ENCODE measurements around the gene CCDC71. TPM values are rescaled to one million over a fixed set of nuclear protein-coding genes. Genes with fewer than 3 reads are reported as not detected.

The CCDC71 gene
- total RNA-seq, 2 donors from 2014 or later: 12.3 to 15.3 TPM

DNA sequence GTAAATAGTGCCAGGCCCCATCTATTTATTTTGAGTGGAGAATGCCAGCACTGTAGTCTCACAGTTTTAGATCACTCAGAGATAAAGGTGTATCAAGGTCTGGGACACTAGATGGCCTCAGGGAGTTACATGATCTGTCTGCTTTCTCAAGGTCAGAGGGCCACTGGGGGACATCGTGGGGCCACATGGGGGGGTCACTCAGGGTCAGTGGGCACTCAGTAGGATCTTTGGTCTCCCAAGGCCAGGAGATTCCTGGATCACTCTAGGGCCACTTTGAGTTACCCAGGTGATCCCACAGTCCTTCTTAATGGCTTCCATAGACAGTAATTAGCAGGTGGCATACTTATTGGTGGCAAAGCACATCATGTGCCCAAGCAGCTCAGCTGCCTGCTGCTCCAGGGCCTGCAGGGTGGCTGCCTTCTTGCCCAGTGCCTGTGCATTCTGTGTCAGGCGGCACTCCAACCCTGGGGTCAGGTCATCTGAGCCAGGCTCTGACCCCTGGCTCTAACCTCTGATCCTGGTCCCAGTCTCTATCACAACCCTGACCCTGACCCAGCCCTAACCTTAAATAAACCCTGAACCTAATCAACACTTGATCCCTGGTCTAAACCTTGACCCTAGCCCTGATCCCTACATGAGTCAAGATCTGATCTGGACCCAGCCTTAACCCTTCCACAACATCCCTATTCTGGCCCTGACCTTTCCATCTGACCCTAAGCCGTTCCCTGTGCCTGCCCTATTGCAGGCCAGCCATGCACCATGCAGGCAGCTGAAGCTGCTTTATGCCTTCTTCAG, 31.5 kb downstream of the CCDC71 start:
- intact Hi-C loops (cut with DNase I): no loop called here
- ATAC-seq (no peak), DNase-seq (no peak)

DNA sequence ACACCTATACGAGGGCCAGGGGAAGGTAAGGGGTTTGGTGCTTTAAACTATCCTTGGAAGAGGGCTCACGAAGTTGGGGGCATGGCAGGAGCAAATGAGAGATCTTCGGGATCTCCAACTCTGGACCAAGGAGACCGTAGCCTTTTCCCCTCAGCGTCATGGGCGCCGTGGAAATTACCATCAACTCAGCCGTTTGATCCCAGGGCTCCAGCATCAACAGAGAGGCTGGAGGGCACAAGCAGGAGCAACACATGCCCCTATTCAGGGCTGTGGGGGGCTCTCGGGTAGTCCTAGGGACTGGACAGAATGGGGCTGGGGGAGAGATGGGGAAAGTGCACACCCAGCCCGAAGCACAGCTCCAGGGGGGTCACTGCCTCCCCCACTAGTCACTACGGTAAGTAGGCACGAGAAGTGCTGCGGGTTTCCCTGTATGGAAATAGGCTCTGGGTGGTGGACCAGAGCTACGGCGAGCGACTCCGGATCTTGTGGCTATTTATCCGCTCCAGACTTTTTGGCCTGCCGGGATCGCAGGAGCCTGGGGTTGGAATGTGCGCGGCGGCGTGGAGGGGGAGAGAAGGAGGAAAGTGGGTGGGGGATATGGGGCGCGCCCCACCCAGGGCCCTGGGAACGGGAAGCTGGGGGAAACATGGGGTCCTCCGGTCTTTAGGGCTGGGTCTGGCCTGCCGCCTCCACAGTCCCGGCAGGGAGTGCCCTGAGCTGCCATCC, 32.7 kb downstream of the CCDC71 start:
- ATAC-seq (peak; percentile 87 to 89), DNase-seq (peak; percentile 89)
- intact Hi-C loops (cut with DNase I): loop anchor here in 1 of 2 donors (1.0 kb wide), 1 partner anchor 39 kb away; the partner anchor contains the start of gene QRICH1

DNA sequence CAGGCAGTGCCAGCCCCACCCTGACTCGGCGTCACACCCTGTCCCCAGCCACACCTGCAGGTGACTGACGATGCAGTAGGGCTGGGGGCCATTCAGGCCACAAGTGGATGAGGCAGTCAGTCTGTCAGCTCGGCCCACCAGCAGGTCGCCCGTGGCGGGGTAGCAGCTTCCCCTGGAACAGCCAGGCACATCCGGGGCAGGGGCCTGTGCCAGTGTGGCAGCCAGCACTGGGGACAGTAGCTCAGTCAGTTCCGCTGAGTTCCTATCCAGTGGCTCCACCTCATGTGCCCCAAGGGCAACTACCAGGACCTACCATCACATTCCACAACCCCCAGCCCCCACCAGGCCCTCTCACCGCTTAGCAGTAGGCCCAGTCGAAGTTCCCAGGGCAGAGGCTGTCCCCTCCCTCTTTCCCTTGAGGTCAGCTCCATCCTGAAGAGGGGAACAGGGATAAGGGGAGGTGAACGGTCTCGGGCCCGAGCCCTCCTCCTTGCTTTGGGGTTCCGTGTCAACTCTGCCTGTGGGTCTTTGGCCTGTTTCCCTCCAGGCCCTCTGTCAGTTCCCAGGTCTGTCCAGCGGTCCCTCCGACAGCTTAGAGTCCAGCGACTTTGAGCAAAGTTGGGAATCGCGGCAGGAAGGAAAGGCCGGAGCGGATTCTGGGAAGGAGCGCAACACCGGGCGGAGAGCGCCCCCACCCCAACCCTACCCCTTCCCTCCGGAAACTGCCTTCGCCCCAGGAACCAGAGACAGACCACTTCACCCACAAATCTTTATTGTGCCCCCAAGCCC, 33.5 kb downstream of the CCDC71 start, which contains the start of gene LAMB2:
Gene LAMB2 (minus strand): TSS at position 614 of the 789 bp plus-strand sequence. CDS start 183 bp downstream, at position 431.
- ATAC-seq (peak; percentile 84 to 88), DNase-seq (peak; percentile 81)
- intact Hi-C loops (cut with DNase I): loop anchor here in 1 of 2 donors (1.0 kb wide), 1 partner anchor 38 kb away; the partner anchor contains the start of gene QRICH1

DNA sequence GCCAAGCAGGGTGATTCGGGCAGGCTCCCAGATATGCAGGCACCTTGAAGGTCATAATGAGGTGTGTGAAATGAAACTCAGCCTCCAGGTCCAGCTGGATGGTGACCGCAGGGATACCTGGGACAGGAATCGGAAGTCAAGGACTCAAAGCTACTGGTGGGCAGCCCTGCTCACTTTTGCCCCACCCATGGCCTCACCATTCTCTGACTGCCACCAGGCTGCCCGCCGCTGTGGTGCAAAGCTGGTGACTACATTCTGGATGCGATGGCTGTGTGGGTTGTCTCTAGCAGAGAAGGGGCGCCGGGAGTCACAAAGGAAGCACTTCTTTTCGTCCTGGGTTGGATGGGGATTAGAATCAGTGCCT, 34.1 kb downstream of the CCDC71 start:
- DNase-seq: no peak
- intact Hi-C loops (cut with DNase I): no loop called here
- no peak for ATAC-seq

DNA sequence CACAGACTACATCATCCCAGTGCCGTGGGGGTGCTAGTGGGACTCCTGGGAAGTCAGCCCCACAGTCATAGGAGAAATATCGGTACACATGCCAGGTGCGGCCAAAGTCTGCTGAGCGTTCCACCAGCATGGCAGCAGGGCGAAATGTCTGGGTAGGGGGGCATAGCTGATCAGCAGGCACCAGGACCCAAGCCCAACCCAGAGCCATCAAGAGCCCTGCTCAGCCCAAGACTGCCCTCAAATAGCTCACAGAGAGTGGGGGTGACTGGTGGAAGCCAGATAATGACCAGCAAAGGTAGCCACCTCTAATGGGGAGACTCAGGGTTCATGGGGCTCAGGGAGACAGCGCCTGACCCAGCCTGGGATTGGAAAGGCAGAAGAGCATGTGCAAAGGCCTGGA, 34.6 kb downstream of the CCDC71 start:
- ATAC-seq (no peak), DNase-seq (no peak)
- intact Hi-C loops (cut with DNase I): no loop called here

DNA sequence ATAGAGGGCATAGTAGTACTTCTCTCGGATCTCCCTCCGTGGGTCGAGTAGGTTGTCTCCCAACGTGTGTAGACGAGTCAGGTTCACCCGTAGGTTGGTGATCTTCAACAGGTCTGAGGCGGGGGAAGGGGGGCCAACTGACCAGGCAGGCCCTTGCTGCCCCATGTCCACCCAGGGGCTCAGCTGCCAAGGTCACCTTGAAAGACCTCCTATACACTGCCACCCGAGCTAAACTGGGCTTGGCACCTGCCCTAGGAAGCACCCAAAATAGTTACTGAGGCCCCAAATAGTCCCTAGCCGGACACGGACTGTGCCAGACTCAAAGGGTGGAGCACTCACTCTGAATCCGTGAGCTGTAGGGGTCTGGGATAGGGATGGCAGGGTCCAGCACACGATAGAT, 35.1 kb downstream of the CCDC71 start:
- intact Hi-C loops (cut with DNase I): no loop called here
- DNase-seq: no peak
- no peak for ATAC-seq

DNA sequence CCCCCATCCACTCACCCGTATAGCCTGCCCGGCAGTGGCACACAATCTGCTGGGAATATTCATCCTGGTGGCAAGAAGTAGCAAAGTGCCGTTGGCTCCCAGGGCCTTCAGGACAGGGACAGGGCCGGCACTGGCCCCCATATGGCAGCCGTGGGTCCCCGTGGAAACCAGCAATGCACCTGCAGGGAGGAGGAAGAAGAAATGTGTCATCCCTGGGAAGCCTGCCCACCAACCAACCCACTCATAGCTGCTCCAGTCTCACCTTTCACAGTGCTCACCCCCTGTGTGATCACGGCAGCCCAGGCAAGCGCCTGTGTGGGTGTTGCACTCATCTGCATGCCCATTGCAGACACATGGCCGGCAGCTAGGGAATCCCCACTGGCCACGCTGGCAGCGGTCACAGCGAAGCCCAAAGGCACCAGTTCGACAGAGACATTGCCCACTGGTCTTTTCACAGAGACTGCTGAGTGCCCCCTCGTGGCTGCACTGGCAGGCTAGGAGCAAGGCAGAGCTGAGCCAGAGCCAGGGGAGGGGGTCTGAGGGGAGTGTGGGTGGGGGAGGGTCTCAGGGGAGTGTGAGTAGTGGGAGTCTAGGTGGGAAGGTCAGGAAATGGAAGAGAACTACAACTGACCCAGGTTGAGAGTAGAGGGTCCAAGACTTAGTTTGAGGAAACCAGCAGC, 41.0 kb downstream of the CCDC71 start:
- DNase-seq (no peak), ATAC-seq (no peak)
- intact Hi-C loops (cut with DNase I): no loop called here

DNA sequence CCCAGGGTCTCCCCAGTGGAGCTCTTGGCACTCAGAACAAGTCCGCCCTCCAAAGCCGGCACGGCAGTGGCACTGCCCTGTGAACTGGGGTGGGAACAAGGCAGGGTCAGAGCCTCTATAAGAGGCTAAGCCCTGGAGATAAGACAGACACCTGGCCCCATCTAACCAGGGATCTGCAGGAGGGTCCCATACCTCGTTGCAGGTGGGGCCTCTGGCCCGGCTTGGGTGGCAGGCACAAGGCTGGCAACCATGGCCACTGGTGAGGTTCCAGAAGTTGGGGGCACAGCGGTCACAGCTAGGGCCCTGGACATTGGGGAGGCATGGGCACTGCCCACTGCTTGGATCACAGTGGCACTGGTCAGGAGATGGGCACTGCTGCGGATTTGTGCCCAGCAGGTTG, 41.9 kb downstream of the CCDC71 start:
- DNase-seq (no peak), ATAC-seq (no peak)
- intact Hi-C loops (cut with DNase I): no loop called here

DNA sequence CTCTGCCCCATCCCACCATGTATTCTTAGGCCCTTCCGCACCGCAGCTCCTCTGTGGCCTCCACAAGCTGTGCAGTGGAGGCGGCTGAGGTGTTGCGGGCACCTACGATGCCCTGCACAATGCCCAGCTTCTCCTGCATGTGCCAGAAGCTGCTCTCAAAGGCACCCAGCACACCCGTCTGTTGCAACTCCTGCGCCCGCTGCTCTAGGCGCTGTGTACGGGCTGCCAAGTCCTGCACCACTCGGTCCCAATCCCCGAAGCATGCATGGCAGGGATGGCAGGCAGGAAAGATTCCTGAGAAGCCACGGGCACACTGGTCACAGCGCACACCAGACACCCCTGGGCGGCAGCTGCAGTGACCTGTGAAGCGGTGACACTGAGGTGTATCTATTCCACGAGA, 42.4 kb downstream of the CCDC71 start:
- DNase-seq (no peak), ATAC-seq (no peak)
- intact Hi-C loops (cut with DNase I): no loop called here

DNA sequence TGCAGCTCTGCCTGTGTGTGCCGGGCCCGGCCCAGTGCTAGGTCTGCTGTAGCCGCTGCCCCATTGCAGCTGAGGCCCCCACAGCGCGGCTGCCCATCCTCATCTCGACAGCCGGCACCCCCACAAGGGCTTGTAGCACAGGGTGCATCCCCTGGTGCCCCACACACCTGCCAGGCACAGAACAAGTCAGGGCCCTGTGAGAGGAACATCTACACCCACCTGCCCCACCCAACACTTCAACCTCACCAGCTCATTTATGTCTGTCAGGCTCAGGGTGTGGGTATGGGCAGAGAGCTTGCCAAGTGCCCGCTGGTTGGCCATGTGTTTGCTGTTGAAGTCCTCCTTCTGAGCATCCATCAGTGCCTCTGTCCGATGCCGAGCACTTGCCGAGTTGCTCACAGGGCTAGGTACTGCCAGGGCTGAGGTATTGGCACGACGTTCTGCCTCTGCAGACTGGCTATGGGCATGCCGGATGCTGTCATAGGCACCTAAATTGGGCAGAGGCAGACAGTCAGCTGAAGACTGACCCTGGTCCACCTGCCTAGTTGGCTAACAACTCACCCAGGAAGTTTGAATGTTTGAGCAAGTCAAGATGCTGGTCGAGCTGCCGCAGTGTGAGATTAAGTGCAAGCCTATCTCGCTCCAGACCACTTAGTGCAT, 43.1 kb downstream of the CCDC71 start:
- no peak for DNase-seq
- intact Hi-C loops (cut with DNase I): no loop called here
- no peak for ATAC-seq

DNA sequence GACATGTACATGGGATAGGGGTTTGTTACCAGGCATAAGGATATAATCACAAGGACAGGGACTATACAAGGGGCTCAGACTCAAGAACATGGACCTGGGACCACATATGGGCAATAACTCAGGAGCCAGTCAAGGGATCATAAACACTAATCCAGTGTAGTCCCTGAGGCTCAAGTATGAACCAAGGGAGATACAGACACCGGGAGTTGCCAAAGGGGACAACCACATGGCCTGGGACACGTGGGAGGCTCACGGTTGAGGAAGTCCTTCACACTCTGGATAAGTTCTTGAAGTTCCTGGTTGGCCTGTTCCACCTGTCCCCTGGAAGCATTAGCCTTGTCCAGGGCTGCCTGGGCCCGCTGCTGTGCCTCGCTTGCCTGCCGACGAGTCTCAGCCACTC, 43.7 kb downstream of the CCDC71 start:
- DNase-seq (no peak), ATAC-seq (no peak)
- intact Hi-C loops (cut with DNase I): no loop called here

DNA sequence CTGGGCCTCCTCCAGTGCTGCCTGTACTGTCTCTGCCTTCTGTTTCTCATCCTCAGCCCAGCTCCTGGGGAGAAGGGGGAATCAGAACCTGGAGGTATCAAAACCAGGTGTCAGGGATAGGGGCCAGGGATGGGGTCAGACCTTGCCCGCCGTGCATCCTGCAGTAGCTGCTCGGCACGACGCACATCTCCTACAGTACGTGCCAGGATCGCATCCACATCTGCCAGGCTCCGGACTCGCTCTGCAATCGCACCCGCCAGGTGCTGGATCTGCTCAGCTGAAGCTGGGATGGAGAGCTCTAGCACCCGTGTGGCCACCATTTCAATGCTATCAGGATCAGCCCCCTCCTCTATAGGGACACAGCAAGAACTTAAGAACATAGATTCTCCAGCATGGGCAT, 44.1 kb downstream of the CCDC71 start:
- intact Hi-C loops (cut with DNase I): no loop called here
- ATAC-seq (no peak), DNase-seq (no peak)

DNA sequence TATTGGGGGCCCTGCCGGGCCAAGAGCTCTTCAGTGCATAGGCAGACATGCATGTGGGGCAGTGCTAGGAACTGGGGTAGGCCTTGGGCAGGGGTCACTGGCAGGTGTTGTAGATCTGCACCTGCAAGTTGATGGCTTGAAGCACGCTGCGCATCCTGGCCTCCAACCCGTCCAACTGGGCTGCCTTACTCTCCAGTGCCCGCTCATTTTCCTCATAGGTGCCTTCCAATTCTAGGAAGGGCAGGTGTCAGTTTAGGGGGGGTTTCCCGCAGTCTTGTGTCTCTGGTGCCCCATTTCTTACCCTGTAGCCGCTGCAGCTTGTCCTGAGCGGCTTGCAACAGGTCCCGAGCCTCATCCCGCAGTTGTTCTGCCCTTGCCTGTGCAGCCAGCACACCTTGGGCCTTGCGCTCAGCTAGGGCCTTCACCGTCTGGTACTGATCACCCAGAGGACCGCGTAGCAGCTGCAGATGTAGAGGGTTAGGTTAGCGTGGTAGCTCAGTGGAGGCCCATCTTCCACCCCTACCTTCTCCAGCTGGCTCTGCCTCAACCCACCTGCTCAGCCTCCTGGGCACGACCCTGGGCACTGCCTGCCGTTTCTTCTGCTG, 44.9 kb downstream of the CCDC71 start:
- no peak for DNase-seq
- intact Hi-C loops (cut with DNase I): no loop called here
- no peak for ATAC-seq

DNA sequence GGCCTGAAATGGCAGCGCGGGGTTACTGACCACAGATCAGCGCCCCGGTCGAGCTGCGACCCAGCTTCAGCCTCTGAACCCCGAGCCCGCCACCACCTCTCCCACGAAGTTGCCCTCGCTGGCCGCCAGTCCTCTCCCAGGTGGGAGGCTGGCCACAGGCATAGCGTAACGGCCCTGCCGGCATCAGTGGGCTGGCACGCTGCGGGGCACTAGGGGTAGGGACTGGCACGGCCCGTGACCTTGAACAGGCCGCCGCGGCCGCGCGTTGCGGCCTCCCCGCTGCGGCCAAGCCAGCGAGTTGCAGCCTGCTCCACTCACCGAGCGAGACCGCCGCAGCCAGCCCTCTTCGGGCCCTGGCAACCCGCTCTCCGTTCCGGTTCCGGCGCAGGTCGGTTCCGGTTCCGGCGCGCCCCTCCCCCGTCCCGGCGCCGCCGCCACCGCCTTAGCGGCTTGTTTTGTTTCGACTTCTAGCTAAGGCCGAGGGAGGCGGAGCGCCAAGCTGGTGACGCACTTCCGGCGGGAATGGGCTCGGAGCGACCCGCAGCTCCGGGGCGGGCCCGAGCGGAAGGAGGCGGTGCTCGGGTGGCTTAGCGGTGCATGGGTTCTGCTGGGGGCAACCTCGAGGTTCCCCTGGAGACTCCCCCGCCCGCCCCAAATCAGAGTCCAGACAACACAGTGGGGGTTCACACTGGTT, 45.5 kb downstream of the CCDC71 start, which contains the start of gene USP19:
Gene USP19 (minus strand): TSS at position 386 of the 694 bp plus-strand sequence. CDS start 1,678 bp downstream, outside the sequence.
- ATAC-seq: peak; percentile 93 to 94
- intact Hi-C loops (cut with DNase I): no loop called here
- peak; percentile 96 for DNase-seq

DNA sequence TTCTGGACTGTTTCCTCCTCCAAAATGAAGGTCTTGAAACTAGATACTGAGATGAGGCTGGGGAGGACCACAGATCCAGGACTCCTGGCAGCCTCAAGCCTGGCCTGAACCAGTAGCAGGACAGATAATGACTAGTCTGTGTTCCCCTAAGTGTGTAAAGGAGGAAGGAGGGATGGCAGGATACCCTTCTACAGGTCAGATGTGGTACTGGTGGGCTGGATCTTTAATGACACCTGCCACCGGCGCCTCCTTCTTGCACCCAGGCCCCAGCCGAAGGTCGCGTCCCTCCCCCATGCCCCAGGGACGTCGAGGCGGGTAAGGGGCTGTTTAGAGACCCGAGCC, 46.1 kb downstream of the CCDC71 start:
- ATAC-seq (peak in 1 of 2 donors; percentile 2), DNase-seq (no peak)
- intact Hi-C loops (cut with DNase I): no loop called here

DNA sequence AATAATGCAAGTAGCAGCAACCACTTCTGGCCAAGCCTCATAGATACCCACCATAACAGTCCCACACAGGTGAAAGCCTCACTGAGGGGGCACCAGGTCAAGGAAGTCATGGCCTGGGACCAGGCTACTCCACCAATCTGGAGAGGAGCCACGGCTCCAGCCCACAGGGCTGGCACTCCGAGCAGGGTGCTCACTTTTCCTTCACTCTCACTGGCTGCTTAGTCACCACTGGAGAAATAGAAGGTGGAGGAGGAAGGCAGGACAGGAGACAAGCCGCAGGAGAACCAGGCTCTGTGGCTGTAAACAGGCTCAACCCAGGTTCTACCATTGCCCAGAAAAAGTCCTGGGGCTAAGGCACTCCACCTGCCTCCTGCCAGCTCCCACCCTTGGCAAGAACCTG, 46.7 kb downstream of the CCDC71 start:
- intact Hi-C loops (cut with DNase I): no loop called here
- ATAC-seq: no peak
- no peak for DNase-seq

DNA sequence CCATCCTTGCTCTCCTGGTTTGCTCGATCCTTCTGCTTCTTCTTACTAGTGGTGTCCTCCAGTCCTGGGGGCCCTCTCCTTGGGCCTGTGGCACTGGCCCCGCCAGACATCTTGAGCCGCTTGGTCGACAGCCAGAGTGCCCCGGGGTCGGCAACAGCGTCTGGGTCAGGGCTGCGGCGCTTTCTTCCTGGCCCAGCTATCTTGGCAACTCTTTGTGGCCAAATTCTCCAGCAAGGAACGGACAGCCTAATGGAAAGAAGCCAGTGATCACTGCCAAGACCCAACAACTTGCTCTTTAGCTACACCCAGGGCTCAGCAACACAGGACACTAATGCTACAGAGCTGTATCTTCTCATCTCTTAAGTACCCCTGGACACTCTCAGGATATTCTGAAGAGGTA, 47.1 kb downstream of the CCDC71 start:
- ATAC-seq (no peak), DNase-seq (no peak)
- intact Hi-C loops (cut with DNase I): no loop called here
